KMS-11 (cell line): ENCODE measurements around the gene UBE2G1.

Experiments used
- H2AFZ ChIP-seq: fragments of 200-600 bp; sonication (generic); 2 replicates; pipeline ENCODE4 v1.6.1; 2016; ENCODE audit warnings: antibody characterized with exemption, mixed run types, low read depth
- H3K27ac ChIP-seq: fragments of 200-600 bp; sonication (generic); 2 replicates; pipeline ENCODE4 v1.6.1; 2016; ENCODE audit warnings: mild to moderate bottlenecking, mixed run types
- H3K27me3 ChIP-seq: fragments of 200-600 bp; sonication (generic); 2 replicates; pipeline ENCODE4 v1.6.1; 2017; ENCODE audit warnings: mild to moderate bottlenecking, low read depth, mixed run types, moderate library complexity; ENCODE audit not compliant: insufficient read depth
- H3K36me3 ChIP-seq: fragments of 200-600 bp; sonication (generic); 2 replicates; pipeline ENCODE4 v1.6.1; 2017; ENCODE audit warnings: mild to moderate bottlenecking, mixed run types; ENCODE audit not compliant: insufficient read depth
- H3K4me1 ChIP-seq: fragments of 200-600 bp; sonication (generic); 2 replicates; pipeline ENCODE4 v1.6.1; 2016; ENCODE audit warnings: mild to moderate bottlenecking, low read depth, mixed run types; ENCODE audit not compliant: poor library complexity, severe bottlenecking
- H3K4me2 ChIP-seq: fragments of 200-600 bp; sonication (generic); 2 replicates; pipeline ENCODE4 v1.7.0; 2016; ENCODE audit warnings: mild to moderate bottlenecking, mixed run types
- H3K4me3 ChIP-seq: fragments of 200-600 bp; sonication (generic); IDR thresholded peaks from 2 replicates; pipeline ENCODE4 v1.6.1; 2017; ENCODE audit warnings: low read depth, low read length, mixed read lengths; ENCODE audit not compliant: insufficient read depth
- H3K79me2 ChIP-seq: fragments of 200-600 bp; sonication (generic); 2 replicates; pipeline ENCODE4 v1.6.1; 2016; ENCODE audit warnings: low read depth, mixed run types; ENCODE audit not compliant: insufficient read depth
- H3K9ac ChIP-seq: fragments of 200-600 bp; sonication (generic); 2 replicates; pipeline ENCODE4 v1.6.1; 2016; ENCODE audit warnings: mild to moderate bottlenecking, mixed run types
- H4K20me1 ChIP-seq: fragments of 200-600 bp; sonication (generic); 2 replicates; pipeline ENCODE4 v1.6.1; 2016; ENCODE audit warnings: mild to moderate bottlenecking, mixed run types; ENCODE audit not compliant: insufficient read depth
- CTCF ChIP-seq: fragments of 200-600 bp; sonication (generic); conservative IDR thresholded peaks from 2 replicates; pipeline ENCODE4 v1.6.1; 2017; ENCODE audit warnings: low read depth, mild to moderate bottlenecking, antibody characterized with exemption, low read length, moderate library complexity, mixed read lengths

The UBE2G1 gene

GRCh38 chr17:4345581-4346252 lies 20.8 kb downstream of the UBE2G1 start:
- Histone ChIP-seq H3K9ac (no peak overlapping the region), H4K20me1 (peaks cover 38% of the 10 kb centered on the region; the same call in 1 of the 2 replicates), H3K79me2 (peaks cover 93% of the 10 kb centered on the region), H3K4me1 (peaks cover 12% of the 10 kb centered on the region), H3K4me2 (no peak overlapping the region), H3K36me3 (no peaks in the 10 kb centered on the region), H2AFZ (no peak overlapping the region), H3K4me3 (no peak overlapping the region), H3K27ac (no peak overlapping the region), H3K27me3 (no peaks in the 10 kb centered on the region)
- no peak for TF ChIP-seq CTCF

GRCh38 chr17:4344926-4345325 lies 21.5 kb downstream of the UBE2G1 start:
- Histone ChIP-seq H4K20me1 (peaks cover 44% of the 10 kb centered on the region; the same call in 1 of the 2 replicates), H3K4me2 (no peak overlapping the region), H3K27me3 (no peaks in the 10 kb centered on the region), H3K9ac (no peak overlapping the region), H3K27ac (no peak overlapping the region), H3K36me3 (no peaks in the 10 kb centered on the region), H3K79me2 (peaks cover 93% of the 10 kb centered on the region), H3K4me1 (peaks cover 12% of the 10 kb centered on the region), H2AFZ (no peak overlapping the region), H3K4me3 (no peak overlapping the region)
- no peak for TF ChIP-seq CTCF

DNA sequence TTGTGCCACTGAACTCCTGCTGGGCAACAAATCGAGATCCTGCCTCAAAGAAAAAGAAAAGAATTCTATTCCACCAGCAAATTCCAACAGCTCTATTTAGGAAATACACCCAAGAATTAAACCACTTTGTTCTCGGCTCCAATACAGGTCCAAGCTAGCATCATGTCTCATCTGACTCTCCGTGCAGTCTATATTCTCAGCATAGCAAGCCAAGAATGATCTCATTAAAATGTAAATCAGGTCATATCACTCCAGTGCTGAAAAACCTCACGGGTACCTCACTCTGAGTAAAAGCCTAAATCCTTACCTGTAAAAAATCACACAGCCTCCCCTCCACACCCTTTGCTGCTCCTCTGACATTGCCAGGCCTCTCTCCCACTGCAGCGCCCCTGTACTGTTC lies 23.9 kb downstream of the UBE2G1 start:
- no peak overlapping the region for H2AFZ ChIP-seq

GRCh38 chr17:4341616-4341977 lies 24.9 kb downstream of the UBE2G1 start:
- Histone ChIP-seq H3K4me1 (peaks cover 12% of the 10 kb centered on the region), H4K20me1 (peaks cover 67% of the 10 kb centered on the region), H2AFZ (no peak overlapping the region), H3K4me2 (no peak overlapping the region), H3K36me3 (no peaks in the 10 kb centered on the region), H3K27ac (no peak overlapping the region), H3K4me3 (no peak overlapping the region), H3K79me2 (peaks cover 99% of the 10 kb centered on the region), H3K27me3 (no peaks in the 10 kb centered on the region), H3K9ac (no peak overlapping the region)
- TF ChIP-seq CTCF, result no peak

More for the DNA sequence above, 23.9 kb downstream of the UBE2G1 start:
- no peak for TF ChIP-seq CTCF
- Histone ChIP-seq H3K27me3 (no peaks in the 10 kb centered on the region), H3K27ac (no peak overlapping the region), H3K79me2 (peaks cover 99% of the 10 kb centered on the region), H3K36me3 (no peaks in the 10 kb centered on the region), H3K9ac (no peak overlapping the region), H4K20me1 (peaks cover 58% of the 10 kb centered on the region; the same call in 1 of the 2 replicates), H3K4me1 (peaks cover 12% of the 10 kb centered on the region), H3K4me3 (no peak overlapping the region), H3K4me2 (no peak overlapping the region)
